Endothelial cell (in vitro differentiated cells): ENCODE results near the gene SPATA31E1. TPM values are rescaled to one million over a fixed set of nuclear protein-coding genes. Genes with fewer than 3 reads are reported as not detected.

ENCODE experiments used
- DNase-seq: peaks from one replicate; pipeline ENCODE4 v3.0.0; 2021; ENCODE audit warnings: low spot score
- H3K27ac Mint-ChIP-seq: one replicate; pipeline ENCODE4 v1.8.0; 2021; ENCODE audit warnings: mixed read lengths, inconsistent platforms; ENCODE audit not compliant: unreplicated experiment
- H3K27me3 Mint-ChIP-seq: one replicate; pipeline ENCODE4 v1.8.0; 2021; ENCODE audit warnings: mild to moderate bottlenecking, moderate library complexity, mixed read lengths, inconsistent platforms; ENCODE audit not compliant: unreplicated experiment
- H3K36me3 Mint-ChIP-seq: one replicate; pipeline ENCODE4 v1.8.0; 2021; ENCODE audit warnings: mild to moderate bottlenecking, low read depth, mixed read lengths, inconsistent platforms; ENCODE audit not compliant: unreplicated experiment
- H3K4me1 Mint-ChIP-seq: one replicate; pipeline ENCODE4 v1.8.0; 2021; ENCODE audit warnings: mild to moderate bottlenecking, mixed read lengths, inconsistent platforms; ENCODE audit not compliant: unreplicated experiment
- H3K4me3 Mint-ChIP-seq: one replicate; pipeline ENCODE4 v1.8.0; 2021; ENCODE audit warnings: mild to moderate bottlenecking, mixed read lengths, inconsistent platforms; ENCODE audit not compliant: unreplicated experiment
- H3K9me3 Mint-ChIP-seq: one replicate; pipeline ENCODE4 v1.8.0; 2021; ENCODE audit warnings: mixed read lengths, inconsistent platforms; ENCODE audit not compliant: unreplicated experiment
- total RNA-seq: library from RNA; stranded (reverse); fragmentation: NEBNext Ultra II Directional; extraction: Animal tissue kit (Norgen Biotek cat#: 25700); gene quantifications from one replicate; pipeline ENCODE4 v1.2.1, GENCODE V29; 2021; ENCODE audit not compliant: unreplicated experiment
- TF ChIP-seq, protein P1 (sequence below): fragments of 200-600 bp; sonication (generic); IDR thresholded peaks from one replicate; pipeline ENCODE4 v1.5.0; 2021; ENCODE audit warnings: antibody characterized with exemption; ENCODE audit not compliant: unreplicated experiment

Gene SPATA31E1
- total RNA-seq, 1 donor from 2014 or later: 0.05 TPM

- TF ChIP-seq, protein P1, sequence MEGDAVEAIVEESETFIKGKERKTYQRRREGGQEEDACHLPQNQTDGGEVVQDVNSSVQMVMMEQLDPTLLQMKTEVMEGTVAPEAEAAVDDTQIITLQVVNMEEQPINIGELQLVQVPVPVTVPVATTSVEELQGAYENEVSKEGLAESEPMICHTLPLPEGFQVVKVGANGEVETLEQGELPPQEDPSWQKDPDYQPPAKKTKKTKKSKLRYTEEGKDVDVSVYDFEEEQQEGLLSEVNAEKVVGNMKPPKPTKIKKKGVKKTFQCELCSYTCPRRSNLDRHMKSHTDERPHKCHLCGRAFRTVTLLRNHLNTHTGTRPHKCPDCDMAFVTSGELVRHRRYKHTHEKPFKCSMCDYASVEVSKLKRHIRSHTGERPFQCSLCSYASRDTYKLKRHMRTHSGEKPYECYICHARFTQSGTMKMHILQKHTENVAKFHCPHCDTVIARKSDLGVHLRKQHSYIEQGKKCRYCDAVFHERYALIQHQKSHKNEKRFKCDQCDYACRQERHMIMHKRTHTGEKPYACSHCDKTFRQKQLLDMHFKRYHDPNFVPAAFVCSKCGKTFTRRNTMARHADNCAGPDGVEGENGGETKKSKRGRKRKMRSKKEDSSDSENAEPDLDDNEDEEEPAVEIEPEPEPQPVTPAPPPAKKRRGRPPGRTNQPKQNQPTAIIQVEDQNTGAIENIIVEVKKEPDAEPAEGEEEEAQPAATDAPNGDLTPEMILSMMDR: no peak
- H3K4me1 Mint-ChIP-seq: peaks cover 4% of the 10 kb centered on the region
Observed at GRCh38 chr9:87885484-87886189, 3.0 kb downstream of the SPATA31E1 start.

GRCh38 chr9:87886210-87886932, 3.7 kb downstream of the SPATA31E1 start:
- no peaks in the 10 kb centered on the region for H3K36me3 Mint-ChIP-seq
- DNase-seq: no peak
- H3K9me3 Mint-ChIP-seq: no peaks in the 10 kb centered on the region
- TF ChIP-seq, protein P1: no peak
- no peak overlapping the region for H3K27ac Mint-ChIP-seq
- peaks cover 8% of the 10 kb centered on the region for H3K27me3 Mint-ChIP-seq
- H3K4me3 Mint-ChIP-seq: no peak overlapping the region
- H3K4me1 Mint-ChIP-seq: no peaks in the 10 kb centered on the region

More at GRCh38 chr9:87885484-87886189, 3.0 kb downstream of the SPATA31E1 start:
- Mint-ChIP-seq H3K27me3 (peaks cover 8% of the 10 kb centered on the region), H3K9me3 (no peaks in the 10 kb centered on the region), H3K4me3 (no peak overlapping the region), H3K27ac (no peak overlapping the region), H3K36me3 (no peaks in the 10 kb centered on the region)
- DNase-seq: no peak

DNA sequence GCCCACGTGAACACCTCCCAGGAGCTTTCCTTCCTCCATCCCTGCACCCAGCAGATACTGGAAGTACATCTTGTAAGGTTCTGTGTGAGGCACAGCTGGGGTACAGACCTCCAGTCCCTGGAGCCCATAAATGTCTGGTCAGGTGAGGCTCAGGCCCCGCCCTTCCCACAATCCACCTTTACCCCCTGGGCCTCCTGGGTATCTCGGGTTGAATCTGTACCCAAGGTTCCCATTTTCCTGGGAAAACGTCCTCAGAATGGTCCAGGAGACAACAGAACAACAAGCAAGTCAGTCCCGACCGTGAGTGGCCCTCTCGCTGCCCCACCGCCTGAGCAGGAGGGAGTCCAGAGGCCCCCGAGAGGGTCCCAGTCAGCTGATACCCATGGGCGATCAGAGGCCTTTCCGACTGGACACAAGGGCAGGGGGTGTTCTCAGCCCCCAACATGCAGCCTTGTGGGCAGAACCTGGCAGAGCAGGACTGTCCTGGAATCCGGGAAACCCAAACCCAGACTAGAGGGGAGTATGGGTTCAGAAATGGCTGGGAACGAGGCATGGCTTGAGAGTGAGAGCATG, 4.3 kb downstream of the SPATA31E1 start:
- Mint-ChIP-seq H3K27me3 (peaks cover 8% of the 10 kb centered on the region), H3K9me3 (no peaks in the 10 kb centered on the region), H3K36me3 (no peaks in the 10 kb centered on the region), H3K4me3 (no peak overlapping the region), H3K4me1 (no peaks in the 10 kb centered on the region), H3K27ac (no peak overlapping the region)
- TF ChIP-seq, protein P1: no peak
- no peak for DNase-seq

DNA sequence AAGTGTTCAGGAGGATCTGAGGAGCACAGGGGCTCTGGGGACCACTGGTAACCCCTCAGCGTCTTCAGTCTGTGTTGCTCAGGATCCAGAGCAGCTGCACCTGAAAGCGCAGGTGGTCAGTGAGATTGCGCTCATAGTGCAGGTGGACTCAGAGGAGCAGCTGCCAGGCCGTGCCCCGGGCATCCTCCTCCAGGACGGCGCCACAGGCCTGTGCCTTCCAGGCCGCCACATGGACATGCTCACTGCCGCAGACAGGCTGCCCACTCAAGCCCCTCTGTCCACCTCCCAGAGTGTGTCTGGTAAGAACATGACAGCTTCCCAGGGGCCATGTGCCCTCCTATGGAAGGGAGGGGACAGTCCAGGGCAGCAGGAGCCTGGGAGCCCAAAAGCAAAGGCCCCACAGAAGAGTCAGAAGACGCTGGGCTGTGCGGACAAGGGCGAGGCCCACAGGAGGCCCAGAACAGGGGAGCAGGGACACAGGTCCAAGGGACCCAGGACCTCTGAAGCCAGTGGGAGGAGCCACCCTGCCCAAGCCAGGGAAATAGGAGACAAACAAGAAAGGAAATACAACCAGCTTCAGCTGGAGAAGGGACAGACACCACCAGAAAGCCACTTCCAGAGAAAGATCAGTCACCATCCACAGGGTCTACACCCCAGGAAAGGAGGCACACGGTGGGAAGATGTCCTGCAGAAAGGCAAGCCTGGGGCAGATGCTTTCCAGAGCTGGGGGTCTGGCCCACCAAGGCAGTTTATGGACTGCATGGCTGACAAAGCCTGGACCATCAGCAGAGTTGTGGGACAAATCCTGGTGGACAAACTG, 5.2 kb downstream of the SPATA31E1 start:
- no peak for DNase-seq
- H3K4me3 Mint-ChIP-seq: no peak overlapping the region
- H3K36me3 Mint-ChIP-seq: no peaks in the 10 kb centered on the region
- TF ChIP-seq, protein P1: no peak
- H3K9me3 Mint-ChIP-seq: no peaks in the 10 kb centered on the region
- no peak overlapping the region for H3K27ac Mint-ChIP-seq
- H3K27me3 Mint-ChIP-seq: peaks cover 8% of the 10 kb centered on the region
- no peaks in the 10 kb centered on the region for H3K4me1 Mint-ChIP-seq
